ENCODE data around the gene BOD1. TPM values are rescaled to one million over a fixed set of nuclear protein-coding genes. Genes with fewer than 3 reads are reported as not detected.
A peak's percentile ranks its signal among the peaks of the same experiment; 100 is the strongest.

BOD1 gene
- total RNA-seq, 1 donor from 2014 or later, result 81.7 TPM

DNA sequence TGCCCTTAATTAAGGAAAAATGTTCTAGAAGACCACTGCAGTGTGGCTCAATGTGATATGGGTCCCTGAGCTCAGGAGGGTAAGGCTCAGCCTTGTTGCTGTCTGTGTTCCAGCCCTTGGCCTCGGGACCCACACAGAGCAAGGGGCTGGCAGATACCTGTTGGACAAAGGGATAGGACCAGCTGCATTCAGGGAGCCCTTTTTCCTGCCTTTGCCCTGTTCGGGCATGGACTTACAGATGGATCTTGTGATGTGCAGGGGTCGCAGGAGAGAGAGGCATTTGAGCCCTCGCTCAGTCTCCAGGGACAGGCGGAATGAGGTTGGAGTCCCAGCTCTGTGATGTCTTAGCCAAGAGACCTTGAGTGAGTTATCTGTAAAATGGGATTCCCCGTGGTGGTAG is 12.1 kb upstream of the BOD1 start:
- Histone ChIP-seq H3K27me3 (ENCODE audit: control insufficient read depth, insufficient read depth, low read length) (no peaks in the 10 kb centered on the region), H3K36me3 (ENCODE audit: control insufficient read depth, insufficient read depth, low read length) (no peaks in the 10 kb centered on the region), H3K4me3 (ENCODE audit: low read depth, low read length) (no peak overlapping the region)
- TF ChIP-seq, protein P1, sequence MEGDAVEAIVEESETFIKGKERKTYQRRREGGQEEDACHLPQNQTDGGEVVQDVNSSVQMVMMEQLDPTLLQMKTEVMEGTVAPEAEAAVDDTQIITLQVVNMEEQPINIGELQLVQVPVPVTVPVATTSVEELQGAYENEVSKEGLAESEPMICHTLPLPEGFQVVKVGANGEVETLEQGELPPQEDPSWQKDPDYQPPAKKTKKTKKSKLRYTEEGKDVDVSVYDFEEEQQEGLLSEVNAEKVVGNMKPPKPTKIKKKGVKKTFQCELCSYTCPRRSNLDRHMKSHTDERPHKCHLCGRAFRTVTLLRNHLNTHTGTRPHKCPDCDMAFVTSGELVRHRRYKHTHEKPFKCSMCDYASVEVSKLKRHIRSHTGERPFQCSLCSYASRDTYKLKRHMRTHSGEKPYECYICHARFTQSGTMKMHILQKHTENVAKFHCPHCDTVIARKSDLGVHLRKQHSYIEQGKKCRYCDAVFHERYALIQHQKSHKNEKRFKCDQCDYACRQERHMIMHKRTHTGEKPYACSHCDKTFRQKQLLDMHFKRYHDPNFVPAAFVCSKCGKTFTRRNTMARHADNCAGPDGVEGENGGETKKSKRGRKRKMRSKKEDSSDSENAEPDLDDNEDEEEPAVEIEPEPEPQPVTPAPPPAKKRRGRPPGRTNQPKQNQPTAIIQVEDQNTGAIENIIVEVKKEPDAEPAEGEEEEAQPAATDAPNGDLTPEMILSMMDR (IDR thresholded peaks at IDR 0.05; ENCODE audit: insufficient read depth, low read length, poor library complexity, severe bottlenecking), result no peak
- DNase-seq (ENCODE audit: low read depth), result no peak

- Histone ChIP-seq H3K36me3 (ENCODE audit: control insufficient read depth, insufficient read depth, low read length) (no peaks in the 10 kb centered on the region), H3K27me3 (ENCODE audit: control insufficient read depth, insufficient read depth, low read length) (no peaks in the 10 kb centered on the region), H3K4me3 (ENCODE audit: low read depth, low read length) (no peak overlapping the region)
- TF ChIP-seq, protein P1 (IDR thresholded peaks at IDR 0.05; ENCODE audit: insufficient read depth, low read length, poor library complexity, severe bottlenecking), result no peak
- no peak for DNase-seq (ENCODE audit: low read depth)
Measured at GRCh38 chr5:173627860-173628392, 11.5 kb upstream of the BOD1 start.

DNA sequence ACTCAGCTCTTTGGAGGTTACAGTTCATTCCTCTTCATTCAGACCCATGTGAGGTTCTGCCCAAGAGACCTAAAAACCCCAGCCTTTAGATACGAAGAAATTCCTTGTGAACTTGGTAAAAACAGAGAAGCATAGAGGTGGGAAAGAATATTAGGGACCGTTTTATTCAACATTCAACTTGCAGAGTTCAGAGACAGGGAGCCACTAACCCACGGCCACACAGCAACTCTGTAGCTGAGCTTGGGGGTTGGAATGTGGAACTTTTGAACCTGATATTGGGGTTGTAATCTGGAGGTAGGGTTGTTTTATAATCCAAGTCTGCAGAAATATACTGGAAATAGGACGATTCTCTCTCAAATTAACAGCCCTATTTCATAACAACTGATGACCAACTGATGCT is 10.8 kb upstream of the BOD1 start:
- TF ChIP-seq, protein P1 (IDR thresholded peaks at IDR 0.05; ENCODE audit: insufficient read depth, low read length, poor library complexity, severe bottlenecking), result no peak
- H3K36me3 ChIP-seq (ENCODE audit: control insufficient read depth, insufficient read depth, low read length), result no peaks in the 10 kb centered on the region
- no peak for DNase-seq (ENCODE audit: low read depth)
- H3K27me3 ChIP-seq (ENCODE audit: control insufficient read depth, insufficient read depth, low read length), result no peaks in the 10 kb centered on the region
- no peak overlapping the region for H3K4me3 ChIP-seq (ENCODE audit: low read depth, low read length)

GRCh38 chr5:173626505-173626820 is 10.0 kb upstream of the BOD1 start:
- no peak for DNase-seq (ENCODE audit: low read depth)
- no peaks in the 10 kb centered on the region for H3K27me3 ChIP-seq (ENCODE audit: control insufficient read depth, insufficient read depth, low read length)
- no peaks in the 10 kb centered on the region for H3K36me3 ChIP-seq (ENCODE audit: control insufficient read depth, insufficient read depth, low read length)
- no peak overlapping the region for H3K4me3 ChIP-seq (ENCODE audit: low read depth, low read length)
- TF ChIP-seq, protein P1 (IDR thresholded peaks at IDR 0.05; ENCODE audit: insufficient read depth, low read length, poor library complexity, severe bottlenecking), result no peak

DNA sequence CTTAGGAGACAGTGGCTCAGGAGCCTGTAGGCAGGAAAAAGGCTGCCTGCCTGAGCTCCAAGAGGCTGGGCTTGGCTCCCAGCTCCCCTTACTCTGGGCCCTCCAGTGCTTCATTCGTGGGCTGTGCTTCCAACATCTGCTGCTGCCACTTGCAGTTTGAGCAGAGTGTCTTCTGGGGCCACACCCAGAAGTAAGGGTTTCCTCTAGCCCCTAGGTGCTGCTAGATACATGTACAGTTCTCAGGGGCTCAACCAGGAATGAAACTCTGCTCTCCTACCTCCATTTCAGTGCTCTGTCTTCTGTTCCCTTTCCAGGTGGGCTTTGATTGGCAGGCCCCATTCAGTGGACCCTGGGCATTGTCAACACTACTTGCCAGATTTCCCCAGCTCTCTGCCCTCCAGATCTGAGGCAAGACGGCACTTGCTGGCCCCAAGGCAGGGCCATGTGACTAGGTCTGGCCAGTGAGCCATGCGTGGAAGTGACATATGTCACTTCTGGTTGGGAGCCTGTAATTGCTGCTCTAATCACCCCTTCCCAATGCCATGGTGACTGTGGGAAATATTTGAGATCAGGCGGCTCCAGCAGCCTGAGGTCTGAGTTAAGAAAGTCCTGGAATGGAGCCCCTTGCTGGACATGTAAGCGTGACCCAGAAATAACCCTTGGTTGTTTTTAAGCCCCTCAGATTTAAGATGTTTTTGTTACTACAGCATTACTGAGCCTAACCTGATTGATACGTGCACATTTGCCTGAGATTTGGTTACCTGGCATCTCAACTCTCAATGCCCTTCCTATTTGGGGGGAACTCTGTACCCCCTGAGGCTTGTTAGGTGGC is 9.4 kb upstream of the BOD1 start:
- no peaks in the 10 kb centered on the region for H3K27me3 ChIP-seq (ENCODE audit: control insufficient read depth, insufficient read depth, low read length)
- no peak overlapping the region for H3K4me3 ChIP-seq (ENCODE audit: low read depth, low read length)
- TF ChIP-seq, protein P1 (IDR thresholded peaks at IDR 0.05; ENCODE audit: insufficient read depth, low read length, poor library complexity, severe bottlenecking), result peak; percentile 39
- DNase-seq (ENCODE audit: low read depth), result no peak
- H3K36me3 ChIP-seq (ENCODE audit: control insufficient read depth, insufficient read depth, low read length), result no peaks in the 10 kb centered on the region

DNA sequence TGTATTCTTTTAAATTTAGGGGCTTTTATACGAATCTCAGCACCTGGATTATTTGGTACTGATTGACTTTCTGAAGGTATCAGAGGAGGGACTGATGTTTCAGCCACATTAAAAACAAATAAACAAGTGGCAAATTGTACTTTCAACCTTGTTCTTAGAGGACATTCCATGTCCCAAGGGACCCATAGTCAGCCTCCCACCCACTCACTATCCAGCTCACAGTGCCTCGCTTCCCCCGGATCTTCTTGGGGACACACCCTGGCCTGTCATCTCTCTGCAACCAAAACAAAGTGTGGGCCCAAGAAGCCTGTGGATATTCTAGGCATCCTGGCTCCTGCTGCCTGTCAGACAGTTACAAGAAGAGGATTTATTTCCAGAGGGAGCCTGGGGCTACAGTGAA is 8.8 kb upstream of the BOD1 start:
- DNase-seq (ENCODE audit: low read depth), result no peak
- Histone ChIP-seq H3K27me3 (ENCODE audit: control insufficient read depth, insufficient read depth, low read length) (no peaks in the 10 kb centered on the region), H3K4me3 (ENCODE audit: low read depth, low read length) (no peak overlapping the region), H3K36me3 (ENCODE audit: control insufficient read depth, insufficient read depth, low read length) (no peaks in the 10 kb centered on the region)
- TF ChIP-seq, protein P1 (IDR thresholded peaks at IDR 0.05; ENCODE audit: insufficient read depth, low read length, poor library complexity, severe bottlenecking), result no peak

Measured in kidney epithelial cell (primary cell).